Measurements from ENCODE around the gene IPO9. TPM values are rescaled to one million over a fixed set of nuclear protein-coding genes. Genes with fewer than 3 reads are reported as not detected.
A peak's percentile ranks its signal among the peaks of the same experiment; 100 is the strongest.

Gene IPO9
- total RNA-seq, 4 donors from 2014 or later: 12.9 to 25.6 (median 19.8) TPM

DNA sequence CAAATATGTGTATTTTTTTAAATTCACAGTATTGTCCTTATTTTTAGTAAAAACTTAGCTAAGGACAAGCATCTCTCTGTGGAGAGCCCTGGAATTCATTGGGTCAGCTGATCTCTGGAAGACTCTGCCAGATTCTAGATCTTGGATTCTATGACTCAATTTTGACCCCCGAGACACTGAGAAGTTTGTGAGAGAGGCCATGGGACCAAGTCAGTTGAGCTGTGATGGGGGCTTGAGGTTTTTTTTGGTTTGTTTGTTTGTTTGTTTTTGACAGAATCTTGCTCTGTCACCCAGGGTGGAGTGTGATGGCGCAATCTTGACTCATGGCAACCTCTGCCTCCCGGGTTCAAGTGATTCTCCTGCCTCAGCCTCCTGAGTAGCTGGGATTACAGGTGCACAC lies 73.2 kb downstream of the IPO9 start:
- Histone ChIP-seq H3K27me3 (no peaks in the 10 kb centered on the region), H3K4me3 (no peak overlapping the region), H3K27ac (peak overlapping the region; percentile 74), H3K4me1 (peaks cover 28% of the 10 kb centered on the region), H3K36me3 (no peaks in the 10 kb centered on the region), H3K9me3 (no peaks in the 10 kb centered on the region)
- DNase-seq (ENCODE audit: low spot score in 2 of 2): no peak
- TF ChIP-seq, protein P1, sequence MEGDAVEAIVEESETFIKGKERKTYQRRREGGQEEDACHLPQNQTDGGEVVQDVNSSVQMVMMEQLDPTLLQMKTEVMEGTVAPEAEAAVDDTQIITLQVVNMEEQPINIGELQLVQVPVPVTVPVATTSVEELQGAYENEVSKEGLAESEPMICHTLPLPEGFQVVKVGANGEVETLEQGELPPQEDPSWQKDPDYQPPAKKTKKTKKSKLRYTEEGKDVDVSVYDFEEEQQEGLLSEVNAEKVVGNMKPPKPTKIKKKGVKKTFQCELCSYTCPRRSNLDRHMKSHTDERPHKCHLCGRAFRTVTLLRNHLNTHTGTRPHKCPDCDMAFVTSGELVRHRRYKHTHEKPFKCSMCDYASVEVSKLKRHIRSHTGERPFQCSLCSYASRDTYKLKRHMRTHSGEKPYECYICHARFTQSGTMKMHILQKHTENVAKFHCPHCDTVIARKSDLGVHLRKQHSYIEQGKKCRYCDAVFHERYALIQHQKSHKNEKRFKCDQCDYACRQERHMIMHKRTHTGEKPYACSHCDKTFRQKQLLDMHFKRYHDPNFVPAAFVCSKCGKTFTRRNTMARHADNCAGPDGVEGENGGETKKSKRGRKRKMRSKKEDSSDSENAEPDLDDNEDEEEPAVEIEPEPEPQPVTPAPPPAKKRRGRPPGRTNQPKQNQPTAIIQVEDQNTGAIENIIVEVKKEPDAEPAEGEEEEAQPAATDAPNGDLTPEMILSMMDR (IDR thresholded peaks at IDR 0.05): no peak
- TF ChIP-seq POLR2A (IDR thresholded peaks at IDR 0.05) (no peak), EP300 (IDR thresholded peaks at IDR 0.05) (no peak)
- WGBS: 59% methylated on average over 3 of the region's 3 CpGs

DNA sequence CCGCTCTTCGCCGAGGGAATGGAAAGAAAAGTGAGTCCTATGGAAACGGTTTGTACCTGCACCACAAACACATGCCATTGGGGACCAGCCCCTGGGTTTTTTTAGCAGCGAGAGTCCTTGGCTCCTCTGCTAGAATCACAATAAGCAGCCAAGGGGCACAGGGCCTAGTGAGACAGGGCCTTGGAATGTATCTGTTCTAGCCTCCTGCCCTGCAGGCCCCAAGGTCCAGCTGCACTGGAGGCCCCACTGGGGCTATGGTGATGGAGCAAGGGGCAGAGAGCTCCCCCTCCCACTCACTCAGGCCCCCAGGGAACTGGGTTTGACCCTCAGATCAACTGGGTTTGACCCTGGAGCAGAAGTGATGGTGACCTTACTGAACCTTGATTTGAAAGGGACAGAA lies 74.2 kb downstream of the IPO9 start:
- TF ChIP-seq POLR2AphosphoS5 (IDR thresholded peaks at IDR 0.05): no peak
- TF ChIP-seq, protein P1 (IDR thresholded peaks at IDR 0.05): no peak
- TF ChIP-seq EP300 (IDR thresholded peaks at IDR 0.05): no peak
- no peak for TF ChIP-seq POLR2A (IDR thresholded peaks at IDR 0.05)
- no peak for DNase-seq (ENCODE audit: low spot score in 2 of 2)
- H3K27ac ChIP-seq: peak overlapping the region; percentile 74
- H3K27me3 ChIP-seq: no peaks in the 10 kb centered on the region
- H3K4me1 ChIP-seq: peaks cover 28% of the 10 kb centered on the region
- no peaks in the 10 kb centered on the region for H3K9me3 ChIP-seq
- H3K4me3 ChIP-seq: no peak overlapping the region
- no peaks in the 10 kb centered on the region for H3K36me3 ChIP-seq
- WGBS: 64% methylated on average over 5 of the region's 5 CpGs

DNA sequence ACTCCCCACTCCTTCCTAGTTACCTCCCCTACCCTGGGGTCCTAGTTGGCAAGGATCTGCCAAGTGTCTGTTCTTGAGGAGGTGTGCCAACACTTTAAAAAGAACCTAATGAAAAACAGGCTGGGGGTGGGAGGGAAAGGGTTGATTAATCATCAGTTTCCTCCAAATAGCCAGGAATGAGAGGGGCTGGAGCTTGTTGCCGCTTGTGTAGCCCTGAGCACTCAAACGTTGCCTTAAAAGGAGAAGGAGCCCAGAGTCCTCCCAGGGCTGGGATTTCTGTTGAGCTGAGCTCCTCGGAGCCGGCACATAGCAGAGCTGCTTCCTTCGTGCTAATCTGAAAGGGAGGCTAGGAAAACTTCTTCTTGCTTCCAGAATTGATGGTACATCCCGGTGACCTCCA lies 75.6 kb downstream of the IPO9 start:
- 10% methylated on average over 6 of the region's 6 CpGs for WGBS
- peaks cover 28% of the 10 kb centered on the region for H3K4me1 ChIP-seq
- no peaks in the 10 kb centered on the region for H3K27me3 ChIP-seq
- no peak for DNase-seq (ENCODE audit: low spot score in 2 of 2)
- peak overlapping the region; percentile 66 for H3K27ac ChIP-seq
- no peaks in the 10 kb centered on the region for H3K9me3 ChIP-seq
- no peaks in the 10 kb centered on the region for H3K36me3 ChIP-seq
- no peak overlapping the region for H3K4me3 ChIP-seq
- TF ChIP-seq EP300 (IDR thresholded peaks at IDR 0.05): no peak

DNA sequence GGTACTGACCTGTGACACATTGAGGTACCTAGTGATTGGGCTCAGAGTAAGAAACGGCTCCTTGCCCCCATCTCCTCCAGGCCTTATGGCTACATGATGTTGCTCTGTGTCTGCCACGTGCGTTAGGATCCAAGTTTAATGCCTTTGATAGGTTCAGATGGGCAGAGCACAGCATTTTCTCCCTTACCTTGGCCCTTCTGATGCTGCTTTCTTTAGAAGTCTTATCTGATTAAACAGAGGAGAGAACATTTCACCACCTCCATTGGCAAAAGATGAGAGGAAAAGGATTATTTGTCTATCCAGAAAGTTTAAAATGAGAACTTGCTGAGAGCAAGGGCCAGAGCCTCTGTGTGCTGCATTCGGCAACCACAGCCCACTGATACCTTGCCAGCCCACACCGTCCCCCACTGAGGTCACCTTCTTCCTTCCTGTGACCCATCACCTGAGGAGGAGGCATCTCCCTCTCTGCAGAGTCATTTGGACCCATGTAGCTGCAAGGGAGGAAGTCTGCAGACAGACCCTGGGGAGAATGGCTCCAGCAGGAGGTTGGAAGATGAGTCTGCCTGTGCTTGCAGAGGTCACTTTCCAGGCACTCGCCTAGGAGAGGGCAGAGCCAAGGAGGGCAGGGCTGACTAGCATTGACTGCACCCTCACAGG lies 76.4 kb downstream of the IPO9 start:
- Histone ChIP-seq H3K4me1 (peaks cover 28% of the 10 kb centered on the region), H3K36me3 (no peaks in the 10 kb centered on the region), H3K9me3 (no peaks in the 10 kb centered on the region), H3K27ac (peak overlapping the region; percentile 66), H3K4me3 (no peak overlapping the region), H3K27me3 (no peaks in the 10 kb centered on the region)
- DNase-seq (ENCODE audit: low spot score in 2 of 2): no peak
- WGBS: 27% methylated on average over 4 of the region's 6 CpGs
- TF ChIP-seq POLR2A (IDR thresholded peaks at IDR 0.05) (no peak), POLR2AphosphoS5 (IDR thresholded peaks at IDR 0.05) (no peak), EP300 (IDR thresholded peaks at IDR 0.05) (no peak)
- TF ChIP-seq, protein P1 (IDR thresholded peaks at IDR 0.05): no peak

DNA sequence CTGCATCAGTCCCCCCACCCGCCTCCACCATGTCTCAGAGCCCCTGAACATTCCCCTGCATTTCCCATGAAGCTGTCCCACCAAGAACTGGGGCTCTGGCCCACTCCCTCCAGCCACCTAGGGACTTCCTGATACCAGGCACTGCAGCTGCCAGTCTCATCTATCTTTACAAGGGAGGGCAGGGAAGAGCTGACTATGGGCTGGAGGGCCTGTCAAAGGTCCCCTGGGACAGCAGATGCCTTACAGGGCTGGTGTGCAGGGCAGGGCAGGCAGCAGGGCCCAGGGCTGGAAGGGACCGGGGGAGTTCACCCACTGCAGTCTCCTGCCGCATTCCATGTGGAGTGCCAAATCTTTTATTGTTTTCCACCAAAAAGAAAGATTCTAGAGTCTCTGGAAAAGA lies 77.4 kb downstream of the IPO9 start:
- no peaks in the 10 kb centered on the region for H3K36me3 ChIP-seq
- no peak for DNase-seq (ENCODE audit: low spot score in 2 of 2)
- peaks cover 28% of the 10 kb centered on the region for H3K4me1 ChIP-seq
- H3K27me3 ChIP-seq: no peaks in the 10 kb centered on the region
- H3K4me3 ChIP-seq: no peak overlapping the region
- WGBS: 73% methylated on average over 3 of the region's 3 CpGs
- peak overlapping the region; percentile 48 for H3K27ac ChIP-seq
- H3K9me3 ChIP-seq: no peaks in the 10 kb centered on the region
- TF ChIP-seq, protein P1 (IDR thresholded peaks at IDR 0.05): no peak
- TF ChIP-seq EP300 (IDR thresholded peaks at IDR 0.05) (no peak), POLR2A (IDR thresholded peaks at IDR 0.05) (no peak), POLR2AphosphoS5 (IDR thresholded peaks at IDR 0.05) (no peak)

DNA sequence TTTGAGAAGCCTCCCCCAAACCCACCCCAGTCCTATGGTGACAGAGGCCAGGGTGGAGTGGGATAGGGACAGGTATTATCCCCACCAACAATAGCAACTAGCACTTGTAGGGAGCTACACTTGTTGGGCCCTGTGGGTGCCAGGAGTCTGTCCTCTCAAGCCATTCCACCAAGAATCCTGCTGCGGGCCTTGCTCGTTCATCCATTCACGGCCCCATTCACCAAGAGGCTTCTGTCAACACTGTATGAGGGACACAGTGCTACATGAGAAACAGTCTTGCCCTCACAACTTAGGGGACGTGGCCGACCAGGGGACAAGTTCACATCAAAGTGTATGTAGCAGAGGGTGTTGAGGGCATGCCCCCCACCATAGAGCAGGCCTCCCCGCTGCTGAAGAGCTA lies 78.7 kb downstream of the IPO9 start:
- Histone ChIP-seq H3K36me3 (no peaks in the 10 kb centered on the region), H3K4me1 (peaks cover 27% of the 10 kb centered on the region), H3K4me3 (no peak overlapping the region), H3K27me3 (no peaks in the 10 kb centered on the region), H3K27ac (no peak overlapping the region), H3K9me3 (no peaks in the 10 kb centered on the region)
- TF ChIP-seq EP300 (IDR thresholded peaks at IDR 0.05): no peak
- TF ChIP-seq, protein P1 (IDR thresholded peaks at IDR 0.05): no peak
- no peak for TF ChIP-seq POLR2AphosphoS5 (IDR thresholded peaks at IDR 0.05)
- TF ChIP-seq POLR2A (IDR thresholded peaks at IDR 0.05): no peak
- 100% methylated on average over 4 of the region's 6 CpGs for WGBS
- no peak for DNase-seq (ENCODE audit: low spot score in 2 of 2)
